GM19397 (cell line): ENCODE measurements around the gene PMEL.
"Not testable (repeated sequence)": the region's sequence is repeated elsewhere in the genome, so short reads cannot be mapped to it uniquely, and the experiment has no call there.

Experiments
- ATAC-seq: cut with Tn5 transposase; IDR thresholded peaks from one replicate; pipeline ENCODE4 v1.9.1; 2021; ENCODE audit warnings: mild to moderate bottlenecking, moderate library complexity; ENCODE audit not compliant: unreplicated experiment

PMEL gene

GRCh38 chr12:55925870-55926737 is 39.7 kb downstream of the PMEL start:
- no peak for ATAC-seq

GRCh38 chr12:55925371-55925770 is 40.5 kb downstream of the PMEL start:
- ATAC-seq, result no peak

GRCh38 chr12:55923648-55924047 is 42.2 kb downstream of the PMEL start:
- not testable (repeated sequence) for ATAC-seq

GRCh38 chr12:55922126-55922525 is 43.7 kb downstream of the PMEL start:
- no peak for ATAC-seq

GRCh38 chr12:55919032-55919431 is 46.8 kb downstream of the PMEL start:
- ATAC-seq, result not testable (repeated sequence)

- ATAC-seq, result no peak
Observed at GRCh38 chr12:55915482-55915859, 50.4 kb downstream of the PMEL start.

GRCh38 chr12:55912908-55913307 is 52.9 kb downstream of the PMEL start:
- no peak for ATAC-seq

GRCh38 chr12:55909513-55909884 is 56.3 kb downstream of the PMEL start:
- no peak for ATAC-seq

- no peak for ATAC-seq
Observed at GRCh38 chr12:55908726-55909512, 56.9 kb downstream of the PMEL start.

GRCh38 chr12:55906056-55906455 is 59.8 kb downstream of the PMEL start:
- ATAC-seq, result no peak
